Hematopoietic multipotent progenitor cell treated with erythropoietin and hydrocortisone succinate and interleukin-3 and kit ligand, for 17 days (in vitro differentiated cells): ENCODE measurements around the gene FAM177B.

Source experiments
- DNase-seq: peaks from one replicate; pipeline ENCODE4 v3.0.0-alpha.2; 2015; ENCODE audit warnings: low spot score

Gene FAM177B

GRCh38 chr1:222787729-222788128, 50.7 kb downstream of the FAM177B start:
- DNase-seq, result no peak

GRCh38 chr1:222788402-222789156, 51.6 kb downstream of the FAM177B start:
- no peak for DNase-seq

GRCh38 chr1:222790115-222790514, 53.1 kb downstream of the FAM177B start:
- DNase-seq, result no peak

- DNase-seq, result no peak
These were observed 53.5 kb downstream of the FAM177B start for GRCh38 chr1:222790520-222790919.

GRCh38 chr1:222791006-222791710, 54.2 kb downstream of the FAM177B start:
- DNase-seq, result no peak

- no peak for DNase-seq
These were observed 55.7 kb downstream of the FAM177B start for GRCh38 chr1:222792744-222793143.

GRCh38 chr1:222794656-222795474, 57.9 kb downstream of the FAM177B start:
- DNase-seq, result no peak

- no peak for DNase-seq
These were observed 61.1 kb downstream of the FAM177B start for GRCh38 chr1:222798116-222798515.

GRCh38 chr1:222798975-222799374, 62.0 kb downstream of the FAM177B start:
- no peak for DNase-seq
